Measurements from ENCODE around the gene MT1F. TPM values are rescaled to one million over a fixed set of nuclear protein-coding genes. Genes with fewer than 3 reads are reported as not detected.

MT1F gene
- total RNA-seq, 2 experiments from 2014 or later: 13.1 to 13.2 TPM

DNA sequence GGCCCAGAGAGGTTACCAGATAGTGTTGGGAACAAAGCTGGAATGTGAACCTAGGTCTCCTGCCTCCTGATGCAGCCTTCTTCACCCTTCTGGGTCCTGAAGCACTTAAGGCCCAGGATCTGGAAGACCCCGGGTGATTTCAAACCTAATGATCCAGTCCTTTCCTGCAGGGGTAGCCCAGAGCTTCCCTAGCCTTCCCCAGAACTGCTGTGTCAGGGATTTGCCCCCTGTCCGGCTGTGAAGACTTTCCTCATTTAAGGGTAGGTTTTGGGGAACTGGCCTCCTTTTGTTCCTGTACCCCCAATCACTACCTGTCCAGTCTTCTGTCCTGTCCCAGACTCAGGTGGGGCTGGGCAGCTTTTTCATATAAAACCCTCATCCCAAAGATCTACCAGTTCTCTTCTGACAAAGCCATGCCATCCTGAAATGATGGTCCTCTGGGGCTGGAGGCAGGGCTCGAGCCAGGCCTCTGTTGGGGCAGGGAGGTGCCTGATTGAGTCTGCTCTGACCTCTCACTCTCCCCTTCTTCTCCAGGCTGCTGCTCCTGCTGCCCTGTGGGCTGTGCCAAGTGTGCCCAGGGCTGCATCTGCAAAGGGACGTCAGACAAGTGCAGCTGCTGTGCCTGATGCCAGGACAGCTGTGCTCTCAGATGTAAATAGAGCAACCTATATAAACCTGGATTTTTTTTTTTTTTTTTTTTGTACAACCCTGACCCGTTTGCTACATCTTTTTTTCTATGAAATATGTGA lies 25.8 kb downstream of the MT1F start:
- H3K36me3 Mint-ChIP-seq: peaks cover 16% of the 10 kb centered on the region
- no peaks in the 10 kb centered on the region for H3K27me3 Mint-ChIP-seq
- H3K4me3 Mint-ChIP-seq: peak overlapping the region; percentile 96
- no peak for DNase-seq
- H3K4me1 Mint-ChIP-seq: peaks cover 23% of the 10 kb centered on the region
- peaks cover 3% of the 10 kb centered on the region for H3K9me3 Mint-ChIP-seq
- H3K27ac Mint-ChIP-seq: no peak overlapping the region

GRCh38 chr16:56684256-56684925 lies 26.6 kb downstream of the MT1F start:
- peaks cover 16% of the 10 kb centered on the region for H3K36me3 Mint-ChIP-seq
- H3K27ac Mint-ChIP-seq: no peak overlapping the region

DNA sequence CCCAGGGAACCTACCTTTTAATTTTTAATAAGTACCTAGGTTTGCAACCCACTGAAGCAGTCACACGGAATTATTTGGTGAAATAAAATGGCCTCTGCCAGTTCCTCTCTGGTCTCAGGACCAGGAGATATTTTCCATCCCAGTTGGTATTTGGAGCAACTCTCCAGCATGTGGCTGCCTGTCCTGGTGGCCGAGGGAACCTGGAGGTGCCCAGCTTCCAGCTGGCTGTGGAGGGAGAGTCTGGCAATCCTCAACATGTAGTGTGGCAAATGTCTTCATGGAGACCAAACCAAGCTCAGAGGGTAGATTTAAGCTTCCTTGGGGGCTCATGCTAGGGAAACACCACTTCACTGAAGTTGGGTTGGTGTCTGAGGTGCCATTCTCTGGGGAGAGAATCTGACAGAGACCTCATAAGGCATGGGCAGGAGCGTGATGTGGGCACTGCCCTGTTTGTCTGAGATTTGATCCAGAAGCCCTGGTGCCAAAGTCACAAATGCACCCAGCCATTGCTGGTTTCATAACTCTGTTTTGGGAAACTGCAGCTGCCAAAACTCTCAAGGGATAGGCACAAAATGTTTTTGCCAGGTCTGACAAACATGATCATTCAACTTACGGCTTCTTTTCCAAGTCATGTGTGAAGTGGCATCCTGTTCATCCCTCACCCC lies 27.3 kb downstream of the MT1F start:
- Mint-ChIP-seq H3K4me3 (no peak overlapping the region), H3K4me1 (peaks cover 23% of the 10 kb centered on the region), H3K36me3 (peaks cover 16% of the 10 kb centered on the region), H3K9me3 (peaks cover 3% of the 10 kb centered on the region), H3K27me3 (no peaks in the 10 kb centered on the region), H3K27ac (no peak overlapping the region)
- DNase-seq: no peak

More at GRCh38 chr16:56684256-56684925, 26.6 kb downstream of the MT1F start:
- Mint-ChIP-seq H3K9me3 (peaks cover 3% of the 10 kb centered on the region), H3K27me3 (no peaks in the 10 kb centered on the region), H3K4me1 (peaks cover 23% of the 10 kb centered on the region), H3K4me3 (peak overlapping the region; percentile 96)
- no peak for DNase-seq

GRCh38 chr16:56686758-56687157 lies 29.0 kb downstream of the MT1F start:
- H3K9me3 Mint-ChIP-seq: peaks cover 3% of the 10 kb centered on the region
- no peak for DNase-seq
- H3K4me1 Mint-ChIP-seq: peaks cover 17% of the 10 kb centered on the region
- H3K36me3 Mint-ChIP-seq: peaks cover 16% of the 10 kb centered on the region
- no peaks in the 10 kb centered on the region for H3K27me3 Mint-ChIP-seq
- H3K27ac Mint-ChIP-seq: no peak overlapping the region
- H3K4me3 Mint-ChIP-seq: no peak overlapping the region

DNA sequence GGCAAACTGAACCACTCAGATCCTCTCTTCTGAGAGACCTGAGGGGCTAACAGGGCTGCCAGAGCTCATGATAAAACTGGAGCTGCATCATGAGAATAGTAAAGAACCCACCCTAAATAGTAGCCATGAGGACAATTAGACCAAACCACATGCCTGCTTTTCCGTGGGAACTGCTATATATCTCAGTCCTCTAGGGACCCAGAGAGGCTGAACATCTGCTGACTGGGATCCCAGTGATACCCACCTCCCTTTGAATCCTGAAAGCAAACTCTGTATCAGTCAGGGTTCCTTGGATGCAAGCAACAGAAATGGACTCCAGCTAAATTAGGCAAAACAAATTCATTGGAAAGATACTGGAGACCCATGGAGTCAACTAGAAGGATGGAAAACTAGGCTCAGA lies 31.0 kb downstream of the MT1F start:
- H3K9me3 Mint-ChIP-seq: peaks cover 3% of the 10 kb centered on the region
- H3K27me3 Mint-ChIP-seq: no peaks in the 10 kb centered on the region
- H3K4me1 Mint-ChIP-seq: peaks cover 7% of the 10 kb centered on the region
- H3K27ac Mint-ChIP-seq: no peak overlapping the region
- peaks cover 12% of the 10 kb centered on the region for H3K36me3 Mint-ChIP-seq
- no peak overlapping the region for H3K4me3 Mint-ChIP-seq
- DNase-seq: no peak

GRCh38 chr16:56689171-56689570 lies 31.4 kb downstream of the MT1F start:
- no peak overlapping the region for H3K27ac Mint-ChIP-seq
- no peaks in the 10 kb centered on the region for H3K27me3 Mint-ChIP-seq
- no peak for DNase-seq
- H3K9me3 Mint-ChIP-seq: peaks cover 3% of the 10 kb centered on the region
- H3K36me3 Mint-ChIP-seq: peaks cover 8% of the 10 kb centered on the region
- H3K4me3 Mint-ChIP-seq: no peak overlapping the region
- H3K4me1 Mint-ChIP-seq: peaks cover 4% of the 10 kb centered on the region

GRCh38 chr16:56690420-56691122 lies 32.8 kb downstream of the MT1F start:
- Mint-ChIP-seq H3K36me3 (peaks cover 4% of the 10 kb centered on the region), H3K27me3 (no peaks in the 10 kb centered on the region), H3K9me3 (peaks cover 3% of the 10 kb centered on the region), H3K4me3 (no peak overlapping the region), H3K27ac (no peak overlapping the region), H3K4me1 (no peaks in the 10 kb centered on the region)
- DNase-seq: no peak

DNA sequence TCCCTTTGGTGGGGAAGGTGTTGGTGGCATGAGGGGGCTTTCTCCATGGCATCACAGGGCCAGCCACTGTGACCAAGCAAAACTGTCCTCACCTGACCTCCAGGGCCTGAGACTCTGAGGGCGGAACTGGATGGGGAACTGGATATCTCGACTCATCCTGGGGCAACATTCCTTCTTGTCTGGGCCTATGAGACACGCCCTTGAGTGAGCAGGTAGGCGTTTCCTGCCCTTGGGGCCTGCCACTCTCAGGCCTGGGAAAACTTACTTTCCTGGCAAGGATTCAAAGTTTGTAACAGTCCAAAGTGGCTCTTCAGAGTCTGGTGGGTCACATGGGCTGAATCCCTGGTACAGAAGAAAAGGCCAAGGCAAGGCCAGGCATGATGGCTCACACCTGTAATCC lies 34.1 kb downstream of the MT1F start:
- Mint-ChIP-seq H3K27me3 (no peaks in the 10 kb centered on the region), H3K4me3 (no peak overlapping the region), H3K36me3 (no peaks in the 10 kb centered on the region), H3K27ac (no peak overlapping the region), H3K9me3 (no peaks in the 10 kb centered on the region), H3K4me1 (no peaks in the 10 kb centered on the region)
- no peak for DNase-seq

DNA sequence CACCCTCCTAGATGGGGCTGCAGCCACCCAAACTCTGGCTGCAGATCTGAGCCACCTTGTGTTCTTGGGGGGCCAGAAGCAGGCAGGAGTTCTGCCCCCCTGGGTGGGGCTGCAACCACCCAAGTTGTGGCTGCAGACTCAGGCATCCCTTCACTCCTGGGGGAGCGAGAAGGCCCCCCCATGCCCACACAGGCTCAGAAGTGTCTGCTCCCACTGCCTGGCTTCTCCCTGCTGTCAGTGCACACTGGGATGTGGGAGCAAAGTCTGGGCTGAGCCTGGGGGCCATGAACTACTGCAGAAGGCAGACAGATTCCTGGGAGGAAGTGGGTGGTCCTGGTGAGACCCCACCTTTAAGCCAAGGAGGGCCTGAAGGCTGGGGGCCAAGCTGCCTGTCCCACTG lies 37.5 kb downstream of the MT1F start:
- no peak overlapping the region for H3K4me3 Mint-ChIP-seq
- no peaks in the 10 kb centered on the region for H3K36me3 Mint-ChIP-seq
- H3K9me3 Mint-ChIP-seq: no peaks in the 10 kb centered on the region
- H3K27me3 Mint-ChIP-seq: no peaks in the 10 kb centered on the region
- no peak for DNase-seq
- no peaks in the 10 kb centered on the region for H3K4me1 Mint-ChIP-seq
- H3K27ac Mint-ChIP-seq: no peak overlapping the region

DNA sequence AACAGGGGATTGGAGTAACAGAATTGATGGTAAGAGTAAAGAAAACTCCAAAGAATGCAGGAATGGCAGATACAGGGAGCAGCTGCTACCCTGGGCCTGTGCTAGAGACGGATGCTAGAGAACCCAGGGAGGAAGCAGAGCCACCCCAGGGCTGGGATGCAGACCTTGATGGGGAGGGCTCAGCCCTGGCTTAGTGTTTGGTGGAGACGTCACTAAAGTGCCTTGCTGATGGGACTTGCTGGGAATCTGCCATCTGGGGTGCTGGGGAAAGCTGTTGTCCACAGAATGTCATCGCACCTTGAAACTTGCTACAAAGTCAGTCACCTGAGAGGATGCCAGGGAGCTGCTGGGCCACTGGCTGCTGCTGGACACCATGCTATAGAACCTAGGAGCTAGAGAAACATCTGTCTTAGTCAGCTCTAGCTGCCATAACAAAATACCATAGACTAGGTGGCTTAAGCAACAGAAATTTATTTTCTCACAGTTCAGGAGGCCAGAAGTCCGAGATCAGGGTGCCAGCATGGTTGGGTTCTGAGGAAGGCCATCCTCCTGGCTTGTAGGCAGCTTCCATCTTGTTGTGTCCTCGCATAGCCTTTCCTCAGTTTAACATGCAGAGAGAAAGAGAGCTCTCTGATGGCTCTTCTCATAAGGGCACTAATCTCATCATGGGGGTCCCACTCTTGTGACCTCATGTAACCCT lies 39.8 kb downstream of the MT1F start:
- Mint-ChIP-seq H3K27ac (no peak overlapping the region), H3K4me3 (no peak overlapping the region), H3K9me3 (no peaks in the 10 kb centered on the region), H3K4me1 (peaks cover 9% of the 10 kb centered on the region), H3K27me3 (no peaks in the 10 kb centered on the region), H3K36me3 (no peaks in the 10 kb centered on the region)
- DNase-seq: no peak

DNA sequence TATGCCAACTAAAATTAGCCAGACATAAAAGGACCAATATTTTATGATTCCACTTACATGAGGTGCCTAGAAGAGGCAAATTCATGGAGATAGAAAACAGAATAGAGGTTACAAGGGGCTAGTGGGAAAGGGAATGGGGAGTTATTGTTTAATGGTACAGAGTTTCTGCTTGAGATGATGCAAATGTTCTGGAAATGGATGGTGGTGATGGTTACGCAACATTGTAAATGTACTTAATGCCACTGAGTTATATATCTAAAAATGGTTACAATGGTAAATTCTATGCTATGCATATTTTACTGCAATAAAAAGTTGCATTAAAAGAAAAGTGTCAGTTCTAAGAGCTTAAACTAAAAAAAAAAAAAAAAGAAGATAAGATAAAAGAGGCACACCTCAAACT lies 42.4 kb downstream of the MT1F start:
- Mint-ChIP-seq H3K27me3 (no peaks in the 10 kb centered on the region), H3K4me3 (no peak overlapping the region), H3K27ac (no peak overlapping the region), H3K36me3 (no peaks in the 10 kb centered on the region), H3K9me3 (no peaks in the 10 kb centered on the region), H3K4me1 (peaks cover 9% of the 10 kb centered on the region)
- DNase-seq: no peak

DNA sequence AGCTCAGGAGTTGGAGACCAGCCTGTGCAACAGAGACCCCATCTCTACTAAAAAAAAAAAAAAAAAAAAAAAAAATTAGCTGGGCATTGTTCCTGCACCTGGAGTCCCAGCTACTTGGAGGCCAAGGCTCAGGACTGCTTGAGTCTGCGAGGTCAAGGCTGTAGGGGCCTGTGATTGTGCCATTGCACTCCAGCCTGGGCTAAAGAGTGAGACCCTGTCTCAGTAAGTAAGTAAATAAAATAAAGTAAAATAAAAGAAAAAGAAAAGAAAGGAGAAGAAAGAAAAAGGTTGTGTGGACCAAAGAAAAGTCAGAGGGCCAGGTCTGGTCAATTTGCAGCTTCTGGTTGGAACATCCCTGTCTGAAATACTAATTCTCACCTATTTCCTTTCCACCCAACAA lies 42.9 kb downstream of the MT1F start:
- Mint-ChIP-seq H3K9me3 (no peaks in the 10 kb centered on the region), H3K27ac (no peak overlapping the region), H3K4me3 (no peak overlapping the region), H3K36me3 (no peaks in the 10 kb centered on the region), H3K4me1 (peaks cover 11% of the 10 kb centered on the region), H3K27me3 (no peaks in the 10 kb centered on the region)
- DNase-seq: no peak

DNA sequence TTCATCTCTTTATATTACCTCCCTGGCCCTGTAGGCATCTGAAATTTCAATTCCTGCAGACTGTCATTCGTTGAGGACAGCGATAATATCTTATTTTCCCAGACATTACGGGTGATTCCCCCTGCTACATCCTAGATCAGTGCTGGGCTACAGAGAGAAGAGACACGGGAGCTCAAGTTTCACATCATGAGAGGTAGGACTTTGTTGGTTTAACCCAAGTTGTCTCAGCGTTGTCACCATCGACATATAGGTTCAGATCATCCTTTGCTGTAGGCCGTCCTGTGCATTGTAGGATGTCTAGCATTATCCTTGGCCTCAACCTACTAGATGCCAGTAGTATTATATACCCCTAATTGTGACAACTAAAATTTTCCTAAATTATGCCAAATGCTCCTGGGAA lies 43.8 kb downstream of the MT1F start:
- H3K4me3 Mint-ChIP-seq: no peak overlapping the region
- no peak for DNase-seq
- no peaks in the 10 kb centered on the region for H3K9me3 Mint-ChIP-seq
- peaks cover 16% of the 10 kb centered on the region for H3K4me1 Mint-ChIP-seq
- H3K27ac Mint-ChIP-seq: no peak overlapping the region
- no peaks in the 10 kb centered on the region for H3K36me3 Mint-ChIP-seq
- H3K27me3 Mint-ChIP-seq: no peaks in the 10 kb centered on the region

- H3K4me3 Mint-ChIP-seq: no peak overlapping the region
- DNase-seq: no peak
- H3K27me3 Mint-ChIP-seq: no peaks in the 10 kb centered on the region
- H3K9me3 Mint-ChIP-seq: no peaks in the 10 kb centered on the region
- H3K36me3 Mint-ChIP-seq: no peaks in the 10 kb centered on the region
- peaks cover 16% of the 10 kb centered on the region for H3K4me1 Mint-ChIP-seq
- no peak overlapping the region for H3K27ac Mint-ChIP-seq
Measured at GRCh38 chr16:56702836-56703235, 45.1 kb downstream of the MT1F start.

Measured in activated naive CD8-positive, alpha-beta T cell treated with anti-CD3 and anti-CD28 coated beads for 36 hours (primary cell).